AML-193 (cell line): ENCODE data around the gene BCAR3.

Source experiments
- DNase-seq, 2 experiments: peaks; one replicate each; lab custom pipeline; 2025; lab: John Stamatoyannopoulos, UW

BCAR3 gene

DNA sequence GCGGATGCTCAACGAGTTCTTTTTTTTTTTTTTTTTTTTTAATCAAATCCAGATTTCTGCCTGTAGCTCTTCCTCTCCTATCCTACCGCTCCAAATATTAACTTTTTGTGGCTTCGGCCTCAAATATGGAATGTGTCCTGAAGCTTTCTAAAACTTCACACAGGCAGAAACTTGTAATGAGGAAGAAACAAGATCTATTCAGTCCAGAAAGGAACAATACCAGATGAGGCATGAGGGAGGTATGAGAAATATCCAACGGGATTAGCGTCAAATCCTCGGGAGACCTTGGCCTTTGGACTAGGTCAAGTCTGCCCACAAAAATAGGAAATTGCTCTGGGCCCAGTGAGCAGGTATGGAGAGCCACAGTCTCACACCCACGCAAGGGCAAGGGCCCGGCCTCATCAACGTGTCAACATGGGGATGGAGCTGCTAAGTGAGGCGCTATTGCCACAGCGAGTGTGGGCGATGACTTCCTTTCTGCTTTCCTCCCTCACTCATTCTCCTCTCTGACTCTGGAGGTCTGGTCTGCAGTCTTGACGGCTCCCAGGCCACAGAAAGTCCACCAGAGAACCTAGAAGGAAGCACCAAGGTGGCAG is 66.6 kb downstream of the BCAR3 start:
- no peak for DNase-seq

DNA sequence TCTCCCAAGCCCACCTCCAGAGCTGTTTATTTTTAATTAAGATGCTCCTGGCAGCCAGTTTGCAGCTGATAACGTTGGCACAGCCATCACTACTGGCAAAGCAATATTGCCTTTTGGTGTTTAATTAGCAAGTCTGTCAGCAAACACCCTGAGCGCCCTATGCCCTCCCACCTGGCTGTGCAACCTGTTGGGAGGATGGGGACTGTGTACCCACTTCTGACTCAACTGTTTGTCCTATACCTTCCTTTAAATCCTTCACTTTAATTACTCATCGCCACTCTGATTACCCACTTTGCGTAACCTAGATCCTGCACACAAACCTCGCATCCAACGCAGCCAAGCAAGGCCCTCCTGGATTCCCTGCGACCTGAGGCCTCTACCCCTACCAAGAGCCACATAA is 67.1 kb downstream of the BCAR3 start:
- DNase-seq, result no peak

DNA sequence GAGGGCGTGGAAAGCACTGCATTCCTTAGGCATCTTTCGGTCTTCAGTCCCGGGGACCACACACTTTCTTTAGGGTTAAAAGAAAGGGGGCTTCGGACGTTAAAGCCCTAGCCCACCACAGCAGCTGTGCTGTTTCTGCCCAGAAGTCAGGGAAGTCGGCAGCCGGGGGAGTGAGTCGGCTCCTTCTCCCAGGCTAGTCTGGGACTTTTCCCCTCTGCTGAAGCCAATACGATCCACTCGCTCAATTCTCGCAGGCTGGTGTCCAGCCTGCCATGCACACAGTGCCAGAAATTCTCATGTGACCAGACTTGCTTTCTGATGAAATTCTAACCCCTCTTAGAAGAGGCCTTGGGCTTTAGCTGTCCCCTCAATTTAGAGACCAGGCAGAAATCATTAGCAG is 67.7 kb downstream of the BCAR3 start:
- no peak for DNase-seq

DNA sequence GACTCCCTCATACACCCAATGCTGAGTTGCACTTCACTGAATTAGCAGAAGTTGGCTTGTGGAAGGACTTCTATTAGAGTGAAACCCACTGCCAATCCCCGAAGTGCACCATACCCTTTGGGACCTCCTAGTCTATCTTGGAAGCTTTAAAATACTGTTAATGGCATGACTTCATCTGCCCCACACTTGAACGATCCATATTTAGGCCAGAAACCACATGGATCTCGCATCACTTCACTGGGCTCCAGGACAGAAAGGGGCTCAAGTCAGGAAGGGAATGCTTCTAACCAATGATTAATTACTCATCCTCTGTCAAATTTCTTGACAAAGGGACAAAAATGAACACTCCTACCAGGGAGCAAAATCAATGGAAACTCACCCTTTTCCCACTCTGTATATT is 69.1 kb downstream of the BCAR3 start:
- no peak for DNase-seq

DNA sequence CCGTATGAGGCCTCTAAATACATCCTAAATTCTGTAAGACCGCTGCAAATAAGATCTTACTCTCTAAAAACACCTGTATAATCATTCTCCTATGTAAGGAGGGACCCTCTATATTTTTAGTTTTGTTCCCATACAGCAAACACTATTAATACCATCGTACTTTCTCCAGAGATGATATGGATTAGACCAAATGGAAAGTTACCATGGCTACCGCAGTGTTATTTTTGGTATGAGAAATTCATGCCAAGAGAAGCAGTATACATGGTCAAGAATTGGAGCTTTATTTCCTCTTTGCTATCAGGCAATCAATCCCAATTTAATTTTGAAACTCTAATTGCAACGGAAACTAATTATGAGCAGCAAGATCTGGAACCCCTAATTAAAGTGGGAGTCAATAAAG is 70.0 kb downstream of the BCAR3 start:
- no peak for DNase-seq

DNA sequence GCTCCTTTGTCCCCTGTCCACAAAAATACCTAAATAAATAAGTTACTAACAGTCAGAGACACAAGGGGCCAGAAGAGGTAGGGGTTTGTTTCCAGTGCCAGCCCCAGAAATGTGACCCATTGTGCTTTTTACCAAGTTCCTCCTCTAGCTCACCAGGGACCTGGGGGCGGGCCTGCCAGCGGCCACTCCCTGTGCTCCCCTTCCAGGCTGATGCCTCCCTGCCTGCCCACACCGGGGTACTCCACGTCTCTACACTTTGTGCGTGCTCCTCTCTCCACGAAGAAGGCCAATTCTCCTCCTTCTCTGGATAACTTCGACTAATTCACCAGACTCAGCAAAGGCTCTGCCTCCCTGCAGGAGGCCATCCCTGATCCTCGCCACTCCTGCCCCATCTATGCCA is 72.1 kb downstream of the BCAR3 start:
- DNase-seq, result no peak

DNA sequence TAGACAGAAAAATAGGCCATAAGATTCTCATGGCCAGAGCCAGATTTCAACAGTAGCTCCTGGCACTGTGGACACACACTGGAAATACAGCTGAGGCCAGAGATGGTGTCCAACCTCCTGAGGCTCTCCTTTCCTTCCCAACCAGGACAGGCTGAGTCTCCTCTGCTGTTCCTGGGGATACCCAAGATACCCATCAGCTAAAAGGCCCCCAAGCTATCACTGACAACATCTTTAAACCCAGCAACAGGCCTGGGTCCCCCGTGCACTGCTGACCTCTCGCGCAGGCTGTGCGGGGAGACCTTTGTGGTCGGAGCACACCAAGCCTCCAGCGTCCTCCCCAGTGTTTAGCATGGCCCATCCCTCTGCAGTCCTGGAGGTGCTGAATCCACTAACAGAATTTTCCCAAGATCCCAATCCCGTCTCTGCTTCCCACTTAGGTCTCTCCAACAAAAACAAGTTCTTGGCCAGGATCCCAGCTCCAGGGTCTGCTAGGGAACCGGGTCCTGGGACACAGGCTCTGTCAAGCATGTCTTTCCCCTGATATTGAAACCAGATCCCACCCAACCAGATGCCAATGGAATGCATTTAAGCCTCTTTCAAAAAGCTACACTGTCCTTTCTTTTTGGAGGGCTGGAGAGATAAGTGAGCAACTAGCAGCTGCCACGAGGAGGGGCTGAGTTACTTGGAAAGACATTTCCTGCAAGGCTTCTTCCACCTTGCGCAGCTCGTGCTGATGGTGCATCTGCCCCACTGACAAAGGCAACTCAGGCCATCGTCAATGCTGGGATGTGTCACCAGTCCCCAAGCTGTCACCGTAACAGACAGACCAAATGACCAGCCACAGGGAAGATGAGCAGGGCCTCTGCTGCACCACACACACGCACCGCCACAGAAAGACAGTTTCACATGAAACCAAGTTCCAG is 73.2 kb downstream of the BCAR3 start:
- no peak for DNase-seq

DNA sequence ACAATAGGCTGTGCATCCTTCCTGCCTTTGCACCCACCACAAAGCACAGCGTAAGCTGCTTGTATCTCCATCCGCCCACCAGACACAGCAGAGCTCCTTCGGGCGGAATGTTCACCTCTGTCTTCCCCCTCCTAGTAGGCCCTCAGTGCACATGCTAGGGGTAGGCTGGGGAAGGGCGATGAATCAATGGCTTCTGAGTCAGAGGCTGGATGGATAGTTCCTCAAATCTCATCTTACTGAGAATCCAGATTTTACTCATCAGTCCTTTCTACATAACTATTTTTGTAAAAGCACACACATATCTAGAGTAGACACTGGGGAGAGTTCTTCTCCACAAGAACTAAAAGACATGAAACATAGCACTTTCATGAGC is 73.8 kb downstream of the BCAR3 start:
- no peak for DNase-seq

DNA sequence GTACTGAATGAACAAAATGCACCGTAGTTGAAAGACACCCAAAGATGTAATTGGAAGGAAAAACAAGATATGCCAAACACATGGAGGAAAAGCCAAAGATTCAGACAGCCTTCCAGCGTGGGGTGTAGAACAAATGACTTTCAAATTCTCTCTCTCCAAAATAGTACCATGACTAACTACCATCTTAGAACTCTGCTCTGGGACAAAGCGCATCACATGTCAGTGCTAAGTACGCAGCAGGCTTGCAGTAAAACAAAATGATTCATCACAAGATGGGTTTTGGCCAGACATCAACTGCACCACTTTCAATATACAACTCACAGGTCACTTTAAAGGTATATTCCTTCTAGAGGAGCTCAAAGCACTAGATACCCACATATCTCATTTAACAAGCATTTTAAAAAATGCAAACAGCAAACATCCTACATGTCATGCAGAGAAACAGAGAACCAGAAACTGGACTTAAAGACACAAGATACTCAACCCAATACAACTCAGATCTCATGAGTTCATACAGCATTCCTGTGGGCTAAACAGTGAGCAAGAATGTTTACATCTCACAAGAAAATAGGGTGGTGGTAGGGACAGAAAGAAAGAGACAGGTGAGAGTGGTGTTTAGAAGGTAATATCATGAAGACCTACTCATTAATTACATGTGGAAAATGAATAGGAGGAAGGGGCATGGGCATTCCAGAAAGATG is 75.7 kb downstream of the BCAR3 start:
- no peak for DNase-seq

DNA sequence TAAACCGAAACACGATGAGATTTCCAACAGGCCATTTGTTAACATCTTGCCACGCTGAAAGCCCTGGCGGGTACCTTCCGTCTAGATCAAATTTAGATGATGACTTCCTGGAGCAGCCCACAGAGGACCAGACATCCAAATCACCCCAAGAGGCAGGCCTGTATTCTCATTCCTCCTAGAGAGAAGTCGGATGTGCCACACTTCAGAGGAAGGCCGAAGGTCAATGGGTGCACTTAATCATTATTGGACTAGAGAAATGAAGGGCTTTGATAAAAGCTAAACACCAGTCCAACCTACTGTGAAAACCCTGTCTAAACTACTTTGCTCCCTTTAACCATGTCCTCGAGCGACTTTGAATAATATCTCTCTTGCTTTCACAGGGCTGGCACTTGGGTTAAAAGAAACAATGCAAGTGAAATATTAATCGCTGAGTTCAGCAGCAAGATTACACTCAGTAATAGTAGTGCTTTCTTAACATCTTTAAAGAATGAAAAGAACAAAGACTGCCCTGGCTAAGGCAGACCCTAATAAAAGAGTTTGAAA is 76.5 kb downstream of the BCAR3 start:
- no peak for DNase-seq

DNA sequence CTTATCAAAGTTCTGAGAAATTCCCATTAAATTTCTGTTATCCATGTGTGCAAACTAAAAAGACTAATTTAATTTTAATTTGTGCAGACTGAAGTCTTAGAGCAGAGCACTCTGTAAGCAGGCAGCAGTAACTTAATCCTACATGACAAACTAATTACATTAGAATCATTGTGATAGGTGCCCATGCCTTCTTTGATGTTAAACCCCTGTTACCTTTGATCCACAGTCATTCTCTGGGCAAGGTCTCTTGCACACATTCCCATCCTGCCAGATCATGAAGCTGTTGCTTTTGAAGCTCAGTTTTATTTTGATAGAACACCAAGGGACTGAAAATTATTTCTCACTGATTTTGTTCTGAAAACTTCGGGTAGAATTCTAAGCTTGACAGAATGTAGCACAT is 77.2 kb downstream of the BCAR3 start:
- DNase-seq, result no peak

DNA sequence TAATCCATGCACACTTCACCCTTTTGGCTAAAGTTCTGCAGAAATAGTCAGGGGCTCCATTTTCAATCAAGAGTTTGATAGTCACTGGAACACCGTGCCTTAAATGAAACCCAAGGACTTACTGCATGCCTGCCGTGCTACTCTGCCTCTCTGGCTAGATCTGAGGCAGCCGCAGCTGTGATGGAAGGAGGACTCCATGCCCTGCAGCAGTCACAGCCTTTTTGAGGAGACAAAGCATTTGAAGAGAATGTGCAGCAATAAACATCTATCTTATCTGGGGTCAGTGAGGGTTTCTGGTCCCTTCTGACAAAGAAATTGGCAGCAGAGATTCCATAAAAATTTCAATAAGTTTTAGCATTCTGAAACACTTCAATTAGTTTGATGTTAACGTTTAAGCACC is 78.0 kb downstream of the BCAR3 start:
- DNase-seq, result no peak

DNA sequence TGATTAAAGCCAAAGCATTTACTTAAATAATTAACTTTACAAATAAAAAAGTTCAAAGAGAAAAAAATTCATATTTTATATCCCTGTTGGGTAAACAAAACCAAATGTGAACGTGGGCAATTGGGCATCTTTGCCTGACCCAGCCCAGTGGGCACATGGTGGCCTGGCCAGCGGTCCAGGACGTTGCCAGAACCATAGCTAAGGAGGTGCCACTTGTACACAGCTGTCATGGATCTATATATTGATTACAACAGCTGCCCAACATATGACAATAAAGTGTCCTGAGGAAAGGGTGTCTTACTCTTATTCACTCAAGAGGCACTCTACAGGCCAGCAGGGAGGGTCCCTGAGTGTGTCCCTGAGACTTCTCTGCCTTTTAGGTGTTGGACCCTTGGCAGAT is 78.5 kb downstream of the BCAR3 start:
- no peak for DNase-seq

DNA sequence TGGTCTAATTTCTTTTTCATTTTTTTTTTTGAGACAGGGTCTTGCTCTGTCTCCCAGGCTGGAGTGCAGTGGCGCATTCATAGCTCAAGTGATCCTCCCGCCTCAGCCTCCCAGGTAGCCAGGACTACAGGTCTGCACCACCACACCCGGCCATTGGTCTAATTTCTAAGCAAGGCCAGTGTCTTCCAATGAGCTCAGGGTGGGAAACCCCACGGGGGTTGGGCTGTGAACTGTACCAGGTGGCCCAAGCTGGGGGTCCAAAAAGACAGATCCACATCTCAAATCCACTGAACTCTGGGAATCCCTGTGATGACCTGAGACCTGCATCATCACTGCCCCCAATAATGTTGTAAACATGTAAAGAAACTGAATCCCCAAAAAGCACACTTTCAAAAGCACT is 79.5 kb downstream of the BCAR3 start:
- DNase-seq, result no peak

DNA sequence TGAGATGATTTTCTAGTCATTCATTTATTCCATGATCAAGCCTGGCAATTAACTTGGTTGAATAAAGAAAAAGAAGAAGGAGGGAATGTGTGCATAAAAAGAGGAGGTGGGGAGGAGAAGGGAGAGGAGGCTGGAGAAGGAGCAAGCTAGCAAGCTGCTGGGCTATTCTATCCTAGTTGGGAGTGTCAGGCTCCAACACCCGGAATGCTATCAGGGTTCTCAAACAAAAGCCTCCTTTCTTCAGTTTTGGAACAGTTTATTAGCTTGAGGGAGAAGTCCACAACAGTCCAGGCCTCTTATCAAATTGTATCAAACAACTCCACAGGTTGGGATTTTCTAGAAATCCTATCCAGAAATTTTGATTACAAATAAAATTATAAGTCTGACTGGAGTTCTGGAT is 80.0 kb downstream of the BCAR3 start:
- DNase-seq, result no peak

DNA sequence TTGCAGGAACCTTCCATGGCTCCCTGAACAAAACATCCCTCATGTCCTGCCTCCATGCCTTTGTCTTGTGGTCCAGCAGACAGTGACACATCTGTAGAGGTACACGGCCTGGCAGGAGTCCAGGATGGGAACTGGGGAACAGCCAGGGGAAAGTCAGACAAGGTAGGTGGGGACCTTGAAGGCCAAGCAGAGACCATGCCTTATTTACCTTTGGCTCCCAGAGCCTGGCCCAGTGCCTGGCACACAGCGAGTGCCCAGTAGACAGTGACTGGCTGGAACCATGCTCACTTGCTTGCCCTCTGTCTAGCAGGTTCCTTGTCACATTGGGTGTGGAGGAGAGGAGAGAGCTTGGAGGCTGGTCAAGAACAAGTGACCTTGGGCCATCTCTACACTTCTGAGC is 81.0 kb downstream of the BCAR3 start:
- no peak for DNase-seq

DNA sequence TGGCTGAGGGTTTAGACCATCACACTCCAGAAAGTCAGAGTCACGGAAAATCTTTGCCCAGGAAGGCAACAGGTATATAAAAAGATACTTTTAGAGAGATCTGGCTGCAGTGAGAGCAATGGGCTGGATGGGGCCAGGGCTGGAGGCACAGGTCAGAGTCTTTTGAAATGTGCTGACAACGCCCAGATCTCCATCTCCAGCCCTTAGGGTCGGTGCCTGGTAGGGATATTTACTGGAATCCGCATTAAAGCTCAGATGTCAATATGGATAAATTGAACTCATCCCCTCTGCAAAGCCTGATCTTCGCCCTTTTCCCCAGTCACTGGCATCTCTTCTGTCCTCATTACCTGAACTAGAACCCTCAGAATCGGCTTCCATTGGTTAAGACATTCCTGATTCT is 82.2 kb downstream of the BCAR3 start:
- no peak for DNase-seq

DNA sequence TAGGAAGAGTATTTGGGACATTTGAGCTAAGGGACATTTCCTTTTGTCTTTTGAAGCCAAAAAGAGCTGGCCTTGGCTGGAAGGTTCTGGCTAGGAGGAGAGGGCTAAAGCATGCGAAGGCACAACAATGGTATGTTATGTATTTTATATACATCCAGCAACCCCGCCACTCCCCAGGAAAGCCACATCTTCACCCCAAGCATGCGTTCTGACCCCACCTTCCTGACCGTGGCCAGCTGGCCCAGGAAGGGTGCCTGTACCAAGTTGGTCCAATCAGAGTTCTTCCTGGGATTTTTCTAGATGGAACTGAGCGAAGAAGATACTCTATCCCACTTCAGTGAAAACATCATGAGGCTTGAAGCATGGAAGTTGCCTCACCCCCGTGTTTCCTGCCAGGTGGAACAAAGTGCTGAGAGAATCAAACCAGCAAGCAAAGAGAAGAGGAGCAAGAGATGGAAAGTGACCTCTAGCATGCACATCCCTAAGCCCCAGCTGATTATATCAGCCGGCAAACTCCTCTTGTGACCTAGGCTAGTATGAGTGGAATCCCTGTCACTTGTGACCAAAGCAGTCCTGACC is 82.7 kb downstream of the BCAR3 start:
- no peak for DNase-seq

DNA sequence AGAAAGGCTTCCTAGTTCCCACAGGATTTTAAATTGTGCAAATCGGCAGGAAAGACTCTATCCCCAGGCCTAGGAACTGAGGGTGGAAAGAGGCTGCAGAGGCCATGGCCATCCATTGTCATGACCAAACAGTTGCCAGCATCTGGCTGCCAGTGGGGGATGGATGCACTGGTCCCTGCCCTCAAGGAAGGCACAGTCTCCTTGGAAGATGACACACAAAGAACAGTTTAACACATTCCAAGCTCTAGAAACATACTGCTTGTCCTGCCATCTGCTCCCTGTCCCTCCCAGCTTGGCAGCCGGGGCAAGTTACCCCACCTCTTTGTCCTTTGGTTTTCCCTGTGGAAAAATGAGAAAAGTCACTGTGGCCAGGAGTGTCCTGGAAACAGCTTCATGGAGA is 83.2 kb downstream of the BCAR3 start:
- no peak for DNase-seq

DNA sequence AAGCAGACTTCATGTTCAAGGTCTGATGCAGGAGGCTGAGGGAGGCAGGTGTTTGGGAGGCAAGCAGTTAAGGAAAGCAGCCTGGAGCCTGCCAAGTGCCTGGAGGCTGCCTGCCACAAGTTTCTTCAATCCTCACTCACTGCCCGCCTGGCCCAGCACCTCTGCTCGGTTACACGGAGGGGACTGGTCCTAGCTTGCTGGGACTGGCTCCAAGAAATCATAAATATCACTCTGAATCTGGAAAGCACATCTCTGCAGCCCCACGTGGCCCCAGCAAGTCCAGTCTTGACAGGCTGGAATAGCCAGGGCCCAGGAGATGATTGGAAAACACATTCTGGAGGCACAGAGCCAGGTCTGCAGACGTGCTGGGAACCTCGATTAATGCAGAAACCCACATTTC is 83.9 kb downstream of the BCAR3 start:
- no peak for DNase-seq

DNA sequence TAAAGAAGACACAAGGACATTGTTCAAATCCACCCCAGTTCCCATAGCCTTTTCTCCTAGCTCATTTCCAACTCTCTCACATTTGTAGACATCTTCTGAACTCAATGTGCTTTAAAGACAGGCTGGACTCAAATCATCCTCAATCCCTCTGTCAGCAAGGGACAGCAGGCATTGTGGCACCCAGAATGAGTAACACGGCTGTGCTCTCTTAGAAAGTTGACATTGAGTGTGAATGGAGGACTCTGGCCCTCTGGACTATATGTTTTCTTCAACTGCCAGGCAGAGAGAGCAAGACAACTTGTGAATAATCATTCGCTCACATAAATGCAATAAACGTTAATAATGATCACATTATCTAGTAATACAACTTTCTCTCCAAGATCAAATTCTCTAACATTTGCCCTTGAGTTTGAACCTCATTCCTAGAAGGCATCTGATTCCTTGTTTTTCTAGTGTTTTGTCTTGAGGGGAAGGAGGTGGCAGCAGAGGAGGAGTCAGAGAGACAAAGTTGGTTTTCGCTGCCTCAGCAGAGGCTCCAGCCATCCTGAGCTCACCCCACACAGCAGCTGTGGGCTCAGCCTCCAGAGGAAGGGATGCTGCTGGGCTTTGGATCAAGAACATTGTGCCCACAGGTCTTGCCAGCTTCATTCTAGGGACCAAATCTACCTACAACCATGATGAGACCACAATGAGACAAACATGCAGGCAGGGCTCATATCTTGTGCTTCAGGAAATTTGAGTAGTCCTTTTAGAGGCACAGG is 85.1 kb downstream of the BCAR3 start:
- no peak for DNase-seq

DNA sequence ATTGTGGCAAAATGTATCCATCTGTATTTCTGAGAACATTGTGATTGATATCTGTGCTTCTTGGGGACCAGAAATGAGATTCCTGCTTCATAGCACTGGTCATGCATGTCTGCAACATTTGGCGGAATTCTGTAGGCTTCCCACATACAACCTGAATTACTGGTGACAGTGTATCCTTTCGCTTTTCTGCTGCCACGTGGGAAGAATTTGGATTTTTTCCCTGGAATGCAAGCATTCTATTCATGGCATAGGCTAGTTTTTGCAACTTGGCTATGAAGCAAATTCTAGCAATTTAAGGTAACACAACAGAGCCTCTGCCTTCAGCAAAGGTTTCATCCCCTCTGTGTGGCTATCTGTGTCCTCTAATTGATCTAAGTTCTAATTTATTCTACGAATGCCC is 85.9 kb downstream of the BCAR3 start:
- no peak for DNase-seq
